Keratinocyte (primary cell): Measurements from ENCODE around the gene NDUFS6.

Experiments used
- EZH2 ChIP-seq: IDR thresholded peaks from one replicate; pipeline ENCODE4 v1.6.1; 2012; ENCODE audit warnings: inconsistent platforms, mild to moderate bottlenecking, low read length, moderate library complexity
- TF ChIP-seq, protein P1 (sequence below), 3 experiments: IDR thresholded peaks in 1 of 3; conservative IDR thresholded peaks in 1 of 3; optimal IDR thresholded peaks in 1 of 3; 2 replicates in 2 of 3; 3 replicates in 1 of 3; pipeline versions ENCODE3 to v1.5.1; 2011; ENCODE audit warnings: low read length in 3 of 3, mild to moderate bottlenecking in 3 of 3, moderate library complexity in 2 of 3, control low read depth in 1 of 3, inconsistent platforms in 1 of 3; ENCODE audit not compliant: insufficient read depth in 2 of 3; ENCODE audit errors: extremely low read depth in 1 of 3

GRCh38 chr5:1836176-1836890 lies 35.1 kb downstream of the NDUFS6 start:
- TF ChIP-seq, protein P1, sequence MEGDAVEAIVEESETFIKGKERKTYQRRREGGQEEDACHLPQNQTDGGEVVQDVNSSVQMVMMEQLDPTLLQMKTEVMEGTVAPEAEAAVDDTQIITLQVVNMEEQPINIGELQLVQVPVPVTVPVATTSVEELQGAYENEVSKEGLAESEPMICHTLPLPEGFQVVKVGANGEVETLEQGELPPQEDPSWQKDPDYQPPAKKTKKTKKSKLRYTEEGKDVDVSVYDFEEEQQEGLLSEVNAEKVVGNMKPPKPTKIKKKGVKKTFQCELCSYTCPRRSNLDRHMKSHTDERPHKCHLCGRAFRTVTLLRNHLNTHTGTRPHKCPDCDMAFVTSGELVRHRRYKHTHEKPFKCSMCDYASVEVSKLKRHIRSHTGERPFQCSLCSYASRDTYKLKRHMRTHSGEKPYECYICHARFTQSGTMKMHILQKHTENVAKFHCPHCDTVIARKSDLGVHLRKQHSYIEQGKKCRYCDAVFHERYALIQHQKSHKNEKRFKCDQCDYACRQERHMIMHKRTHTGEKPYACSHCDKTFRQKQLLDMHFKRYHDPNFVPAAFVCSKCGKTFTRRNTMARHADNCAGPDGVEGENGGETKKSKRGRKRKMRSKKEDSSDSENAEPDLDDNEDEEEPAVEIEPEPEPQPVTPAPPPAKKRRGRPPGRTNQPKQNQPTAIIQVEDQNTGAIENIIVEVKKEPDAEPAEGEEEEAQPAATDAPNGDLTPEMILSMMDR (optimal IDR thresholded peaks at IDR 0.05 in 1 of 3, IDR thresholded peaks at IDR 0.05 in 1 of 3, conservative IDR thresholded peaks at IDR 0.05 in 1 of 3; ENCODE audit: extremely low read depth in 1 of 3, insufficient read depth in 2 of 3, low read length in 3 of 3) = no peak
- TF ChIP-seq EZH2 = no peak
